HCT116 (cell line): ENCODE results near the gene FNDC5. TPM values are rescaled to one million over a fixed set of nuclear protein-coding genes. Genes with fewer than 3 reads are reported as not detected.

ENCODE experiments used
- ATAC-seq: fragments of 200-7000 bp; cut with Tn5 transposase; 2 replicates; pipeline ENCODE4 v1.9.1; 2020; ENCODE audit warnings: mild to moderate bottlenecking, moderate library complexity
- BruUV-seq: library from RNA; stranded (reverse); fragments of 400-500 nt; replicated peaks from 2 replicates; lab custom pipeline; 2021; lab: Mats Ljungman, UMichigan
- CTCF ChIA-PET: fragments of 300-600 bp; sonication (Branson Sonifier 250); formaldehyde crosslinking; loops from one replicate; lab custom pipeline; 2021; ENCODE audit warnings: antibody characterized with exemption; lab: Charles Lee
- POLR2A ChIA-PET: fragments of 300-600, 350-600 bp; sonication (Branson Sonifier 250); formaldehyde crosslinking; loops from one replicate; lab custom pipeline; 2021; ENCODE audit warnings: antibody characterized with exemption; lab: Charles Lee
- RAD21 ChIA-PET, 2 experiments: fragments of 300-600 bp; sonication (Branson Sonifier 250); formaldehyde crosslinking; loops; one replicate each; lab custom pipeline; 2023; ENCODE audit warnings: low total read pairs in 2 of 2; ENCODE audit not compliant: uncharacterized antibody in 2 of 2, unreplicated experiment in 2 of 2, low non-redundant PET in 1 of 2; lab: Charles Lee
- DNase-seq: peaks from one replicate; pipeline ENCODE4 v3.0.0-alpha.2; 2010; ENCODE audit warnings: low read depth, low spot score
- H2AFZ ChIP-seq: fragments of 200-600 bp; shearing (Covaris generic), sonication (generic); 2 replicates; pipeline ENCODE4 v1.6.1; 2017; ENCODE audit warnings: low read depth, mixed run types, mixed read lengths, antibody characterized with exemption, low read length; ENCODE audit not compliant: poor library complexity, severe bottlenecking
- H3K27ac ChIP-seq: 2 replicates; pipeline ENCODE4 v1.5.1; 2012; ENCODE audit warnings: low read depth, low read length
- H3K27me3 ChIP-seq: fragments of 200-600 bp; sonication (generic); 2 replicates; pipeline ENCODE4 v1.6.1; 2016; ENCODE audit warnings: mixed run types, low read length, mixed read lengths; ENCODE audit not compliant: insufficient read depth
- H3K36me3 ChIP-seq, 2 experiments: fragments of 200-500 bp in 1 of 2; fragments of 200-600 bp in 1 of 2; sonication (Bioruptor generic) in 1 of 2; sonication (generic) in 1 of 2; 2 replicates each; pipeline versions ENCODE4 v1.5.1 to v1.6.1; 2014 to 2016; ENCODE audit warnings: low read length in 2 of 2, inconsistent platforms in 1 of 2, mixed read lengths in 1 of 2, mixed run types in 1 of 2; ENCODE audit not compliant: insufficient read depth in 2 of 2, control insufficient read depth in 1 of 2
- H3K4me1 ChIP-seq, 2 experiments: fragments of 200-600 bp in 1 of 2; sonication (generic) in 1 of 2; 2 replicates each; pipeline versions ENCODE4 v1.5.1 to v1.6.1; 2012 to 2017; ENCODE audit warnings: low read length in 2 of 2, inconsistent platforms in 1 of 2, mild to moderate bottlenecking in 1 of 2, mixed read lengths in 1 of 2, mixed run types in 1 of 2, moderate library complexity in 1 of 2; ENCODE audit not compliant: insufficient read depth in 2 of 2, control insufficient read depth in 1 of 2
- H3K4me2 ChIP-seq: fragments of 200-600 bp; sonication (generic); 2 replicates; pipeline ENCODE4 v1.6.1; 2017; ENCODE audit warnings: mixed run types, low read length, mixed read lengths
- H3K4me3 ChIP-seq, 2 experiments: fragments of 200-600 bp in 1 of 2; sonication (generic) in 1 of 2; replicated peaks in 1 of 2; 2 replicates each; pipeline ENCODE4 v1.5.1; 2011 to 2016; ENCODE audit warnings: low read length in 2 of 2, control low read depth in 1 of 2, low read depth in 1 of 2, mild to moderate bottlenecking in 1 of 2, mixed read lengths in 1 of 2, mixed run types in 1 of 2
- H3K79me2 ChIP-seq: fragments of 200-600 bp; sonication (generic); 2 replicates; pipeline ENCODE4 v1.6.1; 2017; ENCODE audit warnings: mild to moderate bottlenecking, mixed run types, low read length, moderate library complexity, mixed read lengths; ENCODE audit not compliant: insufficient read depth
- H3K9ac ChIP-seq: fragments of 200-600 bp; sonication (generic); 2 replicates; pipeline ENCODE4 v1.6.1; 2016; ENCODE audit warnings: low read length, mixed read lengths
- H3K9me2 ChIP-seq: fragments of 200-600 bp; sonication (generic), shearing (Covaris generic); 2 replicates; pipeline ENCODE4 v1.6.1; 2017; ENCODE audit warnings: mixed run types, mild to moderate bottlenecking, moderate library complexity; ENCODE audit not compliant: insufficient read depth
- H3K9me3 ChIP-seq, 2 experiments: fragments of 200-500 bp in 1 of 2; fragments of 200-600 bp in 1 of 2; sonication (Bioruptor generic) in 1 of 2; sonication (generic) in 1 of 2; 2 replicates each; pipeline ENCODE4 v1.6.1; 2014 to 2017; ENCODE audit warnings: low read length in 2 of 2, mixed read lengths in 2 of 2, inconsistent platforms in 1 of 2, low read depth in 1 of 2, mild to moderate bottlenecking in 1 of 2, mixed run types in 1 of 2, moderate library complexity in 1 of 2; ENCODE audit not compliant: control insufficient read depth in 1 of 2, insufficient read depth in 1 of 2
- H4K20me1 ChIP-seq: fragments of 200-600 bp; sonication (generic), shearing (Covaris generic); 2 replicates; pipeline ENCODE4 v1.6.1; 2017; ENCODE audit warnings: mixed run types, mild to moderate bottlenecking, moderate library complexity; ENCODE audit not compliant: insufficient read depth
- FOSL1 ChIP-seq: IDR thresholded peaks from 2 replicates; pipeline ENCODE4 v1.6.1; 2012; ENCODE audit warnings: low read depth
- MAX ChIP-seq: IDR thresholded peaks from 2 replicates; pipeline ENCODE4 v1.6.1; 2012
- SRF ChIP-seq: IDR thresholded peaks from 2 replicates; pipeline ENCODE4 v1.6.1; 2012; ENCODE audit warnings: low read depth
- intact Hi-C: fragments of 100-400 bp; cut with micrococcal nuclease; formaldehyde crosslinking; loops from 2 replicates; pipeline ENCODE4 v1.10.0; 2022
- total RNA-seq: library from RNA; stranded (reverse); gene quantifications from one replicate; pipeline ENCODE4 v1.2.1, GENCODE V29; 2021; ENCODE audit not compliant: unreplicated experiment
- TF ChIP-seq, protein P1 (sequence below): IDR thresholded peaks from 2 replicates; pipeline ENCODE4 v1.6.1; 2011; ENCODE audit warnings: mild to moderate bottlenecking, low read length, moderate library complexity; ENCODE audit not compliant: insufficient replicate concordance; ENCODE audit errors: extremely low read depth

The FNDC5 gene
- total RNA-seq, 1 experiment from 2014 or later: not detected

DNA sequence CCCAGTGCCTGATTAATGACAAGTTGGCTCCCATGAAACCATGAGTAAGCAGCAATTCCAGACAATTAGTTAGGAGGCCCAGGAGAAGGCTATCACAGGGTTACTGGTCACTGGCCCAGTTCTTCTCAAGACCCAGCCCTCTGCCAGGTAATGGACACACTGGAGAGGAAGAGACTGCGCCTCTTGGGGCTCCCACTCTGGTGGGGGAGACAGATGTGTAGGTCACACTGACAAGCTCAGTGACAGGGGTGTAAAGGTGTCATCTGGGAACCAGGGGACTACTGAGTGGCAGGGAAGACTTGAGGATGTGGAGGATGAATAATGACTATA, 20.5 kb upstream of the FNDC5 start:
- no peak overlapping the region for H3K4me3 ChIP-seq

GRCh38 chr1:32890516-32891240, 20.0 kb upstream of the FNDC5 start:
- Histone ChIP-seq H4K20me1 (no peaks in the 10 kb centered on the region), H3K27ac (no peak overlapping the region), H3K9ac (no peak overlapping the region), H3K9me2 (no peaks in the 10 kb centered on the region), H3K4me3 (no peak overlapping the region), H3K4me1 (peaks cover 0 to 14% of the 10 kb centered on the region in 2 experiments; a peak in 1 of 4 replicates), H3K36me3 (no peaks in the 10 kb centered on the region), H3K27me3 (no peaks in the 10 kb centered on the region), H2AFZ (no peak overlapping the region), H3K79me2 (no peaks in the 10 kb centered on the region), H3K9me3 (no peaks in the 10 kb centered on the region), H3K4me2 (no peak overlapping the region)
- ATAC-seq: no peak
- ChIA-PET CTCF (interaction anchor here (1.4 kb wide), 1 partner anchor 14 kb away, joined by 3 read pairs; no protein-coding TSS in a partner anchor), POLR2A (no interaction called here), RAD21 (interaction anchor here in 1 of 2 experiments (0.6 kb wide), 1 partner anchor 281 kb away, joined by 3 read pairs; no protein-coding TSS in a partner anchor)
- TF ChIP-seq FOSL1 (no peak), MAX (no peak)
- TF ChIP-seq, protein P1, sequence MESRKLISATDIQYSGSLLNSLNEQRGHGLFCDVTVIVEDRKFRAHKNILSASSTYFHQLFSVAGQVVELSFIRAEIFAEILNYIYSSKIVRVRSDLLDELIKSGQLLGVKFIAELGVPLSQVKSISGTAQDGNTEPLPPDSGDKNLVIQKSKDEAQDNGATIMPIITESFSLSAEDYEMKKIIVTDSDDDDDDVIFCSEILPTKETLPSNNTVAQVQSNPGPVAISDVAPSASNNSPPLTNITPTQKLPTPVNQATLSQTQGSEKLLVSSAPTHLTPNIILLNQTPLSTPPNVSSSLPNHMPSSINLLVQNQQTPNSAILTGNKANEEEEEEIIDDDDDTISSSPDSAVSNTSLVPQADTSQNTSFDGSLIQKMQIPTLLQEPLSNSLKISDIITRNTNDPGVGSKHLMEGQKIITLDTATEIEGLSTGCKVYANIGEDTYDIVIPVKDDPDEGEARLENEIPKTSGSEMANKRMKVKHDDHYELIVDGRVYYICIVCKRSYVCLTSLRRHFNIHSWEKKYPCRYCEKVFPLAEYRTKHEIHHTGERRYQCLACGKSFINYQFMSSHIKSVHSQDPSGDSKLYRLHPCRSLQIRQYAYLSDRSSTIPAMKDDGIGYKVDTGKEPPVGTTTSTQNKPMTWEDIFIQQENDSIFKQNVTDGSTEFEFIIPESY: no peak
- no TSS peak for BruUV-seq
- intact Hi-C loops: no loop called here
- no peak for DNase-seq

More for the DNA sequence above, 20.5 kb upstream of the FNDC5 start:
- Histone ChIP-seq H3K27me3 (no peaks in the 10 kb centered on the region), H3K9me3 (no peaks in the 10 kb centered on the region), H3K79me2 (no peaks in the 10 kb centered on the region), H3K27ac (no peak overlapping the region), H3K9ac (no peak overlapping the region), H4K20me1 (no peaks in the 10 kb centered on the region), H3K4me2 (no peak overlapping the region), H2AFZ (no peak overlapping the region), H3K4me1 (peaks cover 0 to 14% of the 10 kb centered on the region in 2 experiments; a peak in 1 of 4 replicates), H3K9me2 (no peaks in the 10 kb centered on the region), H3K36me3 (no peaks in the 10 kb centered on the region)
- TF ChIP-seq, protein P1: no peak
- TF ChIP-seq SRF: no peak
- CTCF ChIA-PET: no interaction called here
- intact Hi-C loops: no loop called here
- POLR2A ChIA-PET: no interaction called here
- DNase-seq (no peak), ATAC-seq (no peak)
- no TSS peak for BruUV-seq
- RAD21 ChIA-PET: interaction anchor here in 1 of 2 experiments (0.6 kb wide), 1 partner anchor 281 kb away, joined by 3 read pairs; no protein-coding TSS in a partner anchor
